GM06990 (cell line): ENCODE results near the gene MGAT3.

ENCODE experiments used
- DNase-seq: peaks from one replicate; pipeline ENCODE4 v3.0.0-alpha.2; 2011; ENCODE audit not compliant: insufficient read length; ENCODE audit errors: extremely low read depth
- H3K27me3 ChIP-seq: replicated peaks from 2 replicates; pipeline ENCODE4 v1.6.0; 2011; ENCODE audit warnings: low read length; ENCODE audit not compliant: control insufficient read depth, insufficient read depth
- H3K36me3 ChIP-seq: 2 replicates; pipeline ENCODE4 v1.5.1; 2011; ENCODE audit warnings: low read length; ENCODE audit not compliant: control insufficient read depth, insufficient read depth
- H3K4me3 ChIP-seq: replicated peaks from 2 replicates; pipeline ENCODE4 v1.5.1; 2011; ENCODE audit warnings: low read depth, mild to moderate bottlenecking, control low read depth, low read length
- CTCF ChIP-seq: IDR thresholded peaks from 2 replicates; pipeline ENCODE4 v1.5.1; 2011; ENCODE audit warnings: low read length, control low read depth, mild to moderate bottlenecking, inconsistent platforms; ENCODE audit not compliant: insufficient read depth, poor library complexity, severe bottlenecking

Gene MGAT3

GRCh38 chr22:39492186-39492585 lies 35.4 kb downstream of the MGAT3 start:
- no peak for TF ChIP-seq CTCF
- Histone ChIP-seq H3K36me3 (peaks cover 26% of the 10 kb centered on the region), H3K27me3 (no peaks in the 10 kb centered on the region), H3K4me3 (no peak overlapping the region)
- no peak for DNase-seq

GRCh38 chr22:39493759-39494158 lies 36.9 kb downstream of the MGAT3 start:
- H3K36me3 ChIP-seq, result peaks cover 14% of the 10 kb centered on the region
- TF ChIP-seq CTCF, result no peak
- H3K4me3 ChIP-seq, result no peak overlapping the region
- no peak for DNase-seq
- H3K27me3 ChIP-seq, result no peaks in the 10 kb centered on the region

DNA sequence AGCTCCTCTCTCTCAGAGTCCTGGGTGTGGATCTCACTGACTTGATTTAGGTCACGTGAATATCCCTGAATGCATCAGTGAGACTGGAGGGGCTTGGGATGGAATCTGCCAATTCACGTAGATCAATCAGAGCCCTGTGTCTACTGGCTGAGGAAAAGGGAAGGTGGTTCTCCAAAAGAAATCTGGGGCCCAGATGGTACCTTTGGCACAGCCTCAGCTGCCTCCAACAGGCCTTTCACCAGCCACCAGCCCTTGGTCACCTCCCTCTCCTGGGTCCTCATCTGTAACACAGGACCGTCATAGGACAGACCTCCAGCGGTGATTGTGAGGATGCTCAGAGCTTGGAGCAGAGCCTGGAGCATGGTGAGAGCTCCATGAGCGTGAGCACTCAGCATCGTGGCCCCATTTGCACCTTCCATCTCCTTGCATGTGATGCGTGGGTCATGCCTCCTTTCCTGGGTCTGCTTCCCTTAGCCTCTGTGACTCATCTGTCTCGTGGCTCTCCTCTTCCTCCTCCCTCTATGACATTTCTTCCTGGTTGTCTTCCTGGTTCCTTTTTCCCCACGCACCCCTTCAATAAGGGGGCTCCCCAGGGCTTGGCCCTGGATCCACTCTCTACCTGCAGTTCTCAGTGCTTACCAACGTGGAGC lies 37.8 kb downstream of the MGAT3 start:
- TF ChIP-seq CTCF, result no peak
- no peak for DNase-seq
- Histone ChIP-seq H3K36me3 (peaks cover 13% of the 10 kb centered on the region), H3K4me3 (no peak overlapping the region), H3K27me3 (no peaks in the 10 kb centered on the region)

GRCh38 chr22:39496131-39496838 lies 39.5 kb downstream of the MGAT3 start:
- no peaks in the 10 kb centered on the region for H3K27me3 ChIP-seq
- H3K36me3 ChIP-seq, result peaks cover 6% of the 10 kb centered on the region
- no peak overlapping the region for H3K4me3 ChIP-seq
- TF ChIP-seq CTCF, result peak; percentile 90
- no peak for DNase-seq

DNA sequence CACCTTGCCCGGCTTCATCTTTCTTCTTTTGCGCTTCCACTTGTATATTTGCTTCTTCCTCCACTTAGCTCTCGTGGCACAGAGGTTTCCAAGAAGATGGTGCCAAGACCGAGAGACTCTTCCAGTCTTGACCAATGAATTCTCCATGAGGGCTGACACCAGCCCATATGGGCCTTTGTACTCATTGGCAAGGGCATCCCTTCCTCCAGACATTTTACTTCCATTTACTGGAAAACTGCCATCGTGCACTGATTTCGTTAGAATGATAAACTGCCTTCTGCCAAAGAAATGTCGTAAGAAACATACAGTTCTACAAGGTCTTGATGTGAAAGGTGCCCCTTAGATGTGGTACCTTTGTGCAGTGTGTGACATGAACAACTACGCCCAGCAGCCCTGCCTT lies 40.6 kb downstream of the MGAT3 start:
- no peak for TF ChIP-seq CTCF
- Histone ChIP-seq H3K27me3 (no peaks in the 10 kb centered on the region), H3K4me3 (no peak overlapping the region), H3K36me3 (no peaks in the 10 kb centered on the region)
- no peak for DNase-seq
